ENCODE measurements around the gene PDE4B.

DNA sequence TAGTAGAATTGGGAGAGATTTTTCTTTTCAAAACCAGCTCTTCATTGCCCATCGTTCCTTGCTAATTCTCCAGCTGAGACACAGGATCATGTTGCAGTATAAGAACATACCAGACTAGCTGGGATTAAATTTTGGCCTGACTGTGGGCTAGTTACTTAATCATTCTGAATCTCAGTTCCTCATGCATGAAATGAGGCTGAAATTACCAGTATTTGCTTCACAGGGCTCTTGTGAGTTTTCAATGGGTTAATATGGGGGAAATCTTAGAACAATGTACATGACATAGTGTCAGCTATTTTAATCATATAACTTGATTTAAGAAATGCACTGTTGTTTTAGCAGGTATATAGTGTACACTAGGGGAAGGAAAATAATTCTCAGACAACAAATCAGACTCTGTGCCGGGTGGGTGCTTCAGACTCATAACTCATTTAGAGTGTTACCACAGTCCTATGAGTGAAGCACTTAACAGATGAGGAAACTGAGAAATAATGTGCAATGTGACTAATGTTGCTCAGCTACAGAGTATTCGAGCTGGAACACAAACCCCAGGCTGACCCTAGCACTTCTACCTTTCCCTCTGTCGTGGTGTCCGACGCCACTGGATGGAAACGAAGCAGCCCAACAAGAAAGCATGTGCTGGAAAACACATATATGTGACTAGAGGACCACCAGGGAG is 603.7 kb downstream of the PDE4B start:
- TF ChIP-seq CTCF (IDR thresholded peaks at IDR 0.05): no peak
- no peak for TF ChIP-seq POLR2A (IDR thresholded peaks at IDR 0.05)
